Measurements from ENCODE around the gene FANCL.

FANCL gene

GRCh38 chr2:58240670-58241545 lies at the start of gene FANCL:
FANCL (minus strand) TSS chr2:58241325; CDS start chr2:58241313, 12 bp downstream.
- peak; percentile 91 for TF ChIP-seq NFIC (IDR thresholded peaks at IDR 0.05)
- TF ChIP-seq, protein P1, sequence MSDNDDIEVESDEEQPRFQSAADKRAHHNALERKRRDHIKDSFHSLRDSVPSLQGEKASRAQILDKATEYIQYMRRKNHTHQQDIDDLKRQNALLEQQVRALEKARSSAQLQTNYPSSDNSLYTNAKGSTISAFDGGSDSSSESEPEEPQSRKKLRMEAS (IDR thresholded peaks at IDR 0.05): peak; percentile 97
- peak; percentile 77; the same call in 1 of the 2 replicates for TF ChIP-seq YY1 (IDR thresholded peaks at IDR 0.05; ENCODE audit: low read depth)
- peak; percentile 31; the same call in 1 of the 2 replicates for TF ChIP-seq TEAD4 (IDR thresholded peaks at IDR 0.05)
- peak; percentile 66; the same call in 1 of the 2 replicates for TF ChIP-seq TAF1 (IDR thresholded peaks at IDR 0.05; ENCODE audit: low read depth)
- TF ChIP-seq FOXM1 (IDR thresholded peaks at IDR 0.05; ENCODE audit: borderline replicate concordance, low read depth): no peak
- TF ChIP-seq TCF12 (IDR thresholded peaks at IDR 0.05; ENCODE audit: low read depth): peak; percentile 46; the same call in 1 of the 2 replicates
- TF ChIP-seq RAD21 (IDR thresholded peaks at IDR 0.05; ENCODE audit: low read depth): no peak

GRCh38 chr2:58289029-58289428 lies 47.9 kb upstream of the FANCL start:
- TF ChIP-seq CEBPB (IDR thresholded peaks at IDR 0.05) (no peak), RAD21 (IDR thresholded peaks at IDR 0.05; ENCODE audit: low read depth) (no peak), TCF12 (IDR thresholded peaks at IDR 0.05; ENCODE audit: low read depth) (no peak), NFIC (IDR thresholded peaks at IDR 0.05) (no peak), USF1 (IDR thresholded peaks at IDR 0.05) (no peak), TEAD4 (IDR thresholded peaks at IDR 0.05) (no peak), TAF1 (IDR thresholded peaks at IDR 0.05; ENCODE audit: low read depth) (no peak), YY1 (IDR thresholded peaks at IDR 0.05; ENCODE audit: low read depth) (no peak), EP300 (IDR thresholded peaks at IDR 0.05; ENCODE audit: borderline replicate concordance) (no peak), ZBTB7A (IDR thresholded peaks at IDR 0.05; ENCODE audit: low read depth) (no peak), CREB1 (IDR thresholded peaks at IDR 0.05; ENCODE audit: low read depth) (no peak), FOXM1 (IDR thresholded peaks at IDR 0.05; ENCODE audit: borderline replicate concordance, low read depth) (no peak), EGR1 (IDR thresholded peaks at IDR 0.05) (no peak)
- TF ChIP-seq, protein P1 (IDR thresholded peaks at IDR 0.05): no peak
- TF ChIP-seq, protein P2, sequence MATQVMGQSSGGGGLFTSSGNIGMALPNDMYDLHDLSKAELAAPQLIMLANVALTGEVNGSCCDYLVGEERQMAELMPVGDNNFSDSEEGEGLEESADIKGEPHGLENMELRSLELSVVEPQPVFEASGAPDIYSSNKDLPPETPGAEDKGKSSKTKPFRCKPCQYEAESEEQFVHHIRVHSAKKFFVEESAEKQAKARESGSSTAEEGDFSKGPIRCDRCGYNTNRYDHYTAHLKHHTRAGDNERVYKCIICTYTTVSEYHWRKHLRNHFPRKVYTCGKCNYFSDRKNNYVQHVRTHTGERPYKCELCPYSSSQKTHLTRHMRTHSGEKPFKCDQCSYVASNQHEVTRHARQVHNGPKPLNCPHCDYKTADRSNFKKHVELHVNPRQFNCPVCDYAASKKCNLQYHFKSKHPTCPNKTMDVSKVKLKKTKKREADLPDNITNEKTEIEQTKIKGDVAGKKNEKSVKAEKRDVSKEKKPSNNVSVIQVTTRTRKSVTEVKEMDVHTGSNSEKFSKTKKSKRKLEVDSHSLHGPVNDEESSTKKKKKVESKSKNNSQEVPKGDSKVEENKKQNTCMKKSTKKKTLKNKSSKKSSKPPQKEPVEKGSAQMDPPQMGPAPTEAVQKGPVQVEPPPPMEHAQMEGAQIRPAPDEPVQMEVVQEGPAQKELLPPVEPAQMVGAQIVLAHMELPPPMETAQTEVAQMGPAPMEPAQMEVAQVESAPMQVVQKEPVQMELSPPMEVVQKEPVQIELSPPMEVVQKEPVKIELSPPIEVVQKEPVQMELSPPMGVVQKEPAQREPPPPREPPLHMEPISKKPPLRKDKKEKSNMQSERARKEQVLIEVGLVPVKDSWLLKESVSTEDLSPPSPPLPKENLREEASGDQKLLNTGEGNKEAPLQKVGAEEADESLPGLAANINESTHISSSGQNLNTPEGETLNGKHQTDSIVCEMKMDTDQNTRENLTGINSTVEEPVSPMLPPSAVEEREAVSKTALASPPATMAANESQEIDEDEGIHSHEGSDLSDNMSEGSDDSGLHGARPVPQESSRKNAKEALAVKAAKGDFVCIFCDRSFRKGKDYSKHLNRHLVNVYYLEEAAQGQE (IDR thresholded peaks at IDR 0.05; ENCODE audit: low read depth): no peak

GRCh38 chr2:58283931-58284330 lies 42.8 kb upstream of the FANCL start:
- TF ChIP-seq EGR1 (IDR thresholded peaks at IDR 0.05) (no peak), RAD21 (IDR thresholded peaks at IDR 0.05; ENCODE audit: low read depth) (no peak), EP300 (IDR thresholded peaks at IDR 0.05; ENCODE audit: borderline replicate concordance) (no peak), TAF1 (IDR thresholded peaks at IDR 0.05; ENCODE audit: low read depth) (no peak), CEBPB (IDR thresholded peaks at IDR 0.05) (no peak), TEAD4 (IDR thresholded peaks at IDR 0.05) (no peak), ZBTB7A (IDR thresholded peaks at IDR 0.05; ENCODE audit: low read depth) (no peak), YY1 (IDR thresholded peaks at IDR 0.05; ENCODE audit: low read depth) (no peak), CREB1 (IDR thresholded peaks at IDR 0.05; ENCODE audit: low read depth) (no peak), NFIC (IDR thresholded peaks at IDR 0.05) (no peak), TCF12 (IDR thresholded peaks at IDR 0.05; ENCODE audit: low read depth) (no peak), USF1 (IDR thresholded peaks at IDR 0.05) (no peak), FOXM1 (IDR thresholded peaks at IDR 0.05; ENCODE audit: borderline replicate concordance, low read depth) (no peak)
- TF ChIP-seq, protein P1 (IDR thresholded peaks at IDR 0.05): no peak
- TF ChIP-seq, protein P2 (IDR thresholded peaks at IDR 0.05; ENCODE audit: low read depth): no peak

- TF ChIP-seq RAD21 (IDR thresholded peaks at IDR 0.05; ENCODE audit: low read depth): no peak
- TF ChIP-seq CREB1 (IDR thresholded peaks at IDR 0.05; ENCODE audit: low read depth): no peak
- no peak for TF ChIP-seq NFIC (IDR thresholded peaks at IDR 0.05)
- no peak for TF ChIP-seq TAF1 (IDR thresholded peaks at IDR 0.05; ENCODE audit: low read depth)
- no peak for TF ChIP-seq CEBPB (IDR thresholded peaks at IDR 0.05)
- no peak for TF ChIP-seq YY1 (IDR thresholded peaks at IDR 0.05; ENCODE audit: low read depth)
- TF ChIP-seq, protein P1 (IDR thresholded peaks at IDR 0.05): no peak
- TF ChIP-seq USF1 (IDR thresholded peaks at IDR 0.05): no peak
- no peak for TF ChIP-seq EGR1 (IDR thresholded peaks at IDR 0.05)
- TF ChIP-seq TCF12 (IDR thresholded peaks at IDR 0.05; ENCODE audit: low read depth): no peak
- TF ChIP-seq ZBTB7A (IDR thresholded peaks at IDR 0.05; ENCODE audit: low read depth): no peak
Measured at GRCh38 chr2:58271826-58272225, 30.7 kb upstream of the FANCL start.

All from Ishikawa (cell line).